SK-N-SH (cell line): ENCODE measurements around the gene AFAP1. TPM values are rescaled to one million over a fixed set of nuclear protein-coding genes. Genes with fewer than 3 reads are reported as not detected.

ENCODE experiments used
- CHD2 ChIP-seq: fragments of 150-350 bp; IDR thresholded peaks from 2 replicates; pipeline ENCODE4 v1.6.1; 2018; ENCODE audit warnings: low read length; ENCODE audit not compliant: partially characterized antibody
- EP300 ChIP-seq, 2 experiments: IDR thresholded peaks; 2 replicates each; pipeline versions ENCODE4 v1.4.0 to v1.6.1; 2012; ENCODE audit warnings: borderline replicate concordance in 1 of 2, low read depth in 1 of 2, low read length in 1 of 2
- EZH2phosphoT487 ChIP-seq: fragments of 200-600 bp; sonication (generic); IDR thresholded peaks from 2 replicates; pipeline ENCODE4 v1.6.1; 2017; ENCODE audit warnings: low read depth, mixed run types, mild to moderate bottlenecking, antibody characterized with exemption, moderate library complexity, borderline replicate concordance
- FOSL2 ChIP-seq: IDR thresholded peaks from 2 replicates; pipeline ENCODE4 v1.4.0; 2012; ENCODE audit warnings: low read depth, mild to moderate bottlenecking, moderate library complexity, borderline replicate concordance
- FOXJ3 ChIP-seq: sonication (generic); formaldehyde crosslinking; IDR thresholded peaks from 2 replicates; pipeline ENCODE4 v1.5.1; 2020; ENCODE audit warnings: mild to moderate bottlenecking, missing genetic modification reagents
- FOXM1 ChIP-seq: IDR thresholded peaks from 2 replicates; pipeline ENCODE4 v1.4.0; 2012; ENCODE audit warnings: low read depth, mild to moderate bottlenecking
- GABPA ChIP-seq: IDR thresholded peaks from 2 replicates; pipeline ENCODE4 v1.4.0; 2012; ENCODE audit warnings: low read depth, mild to moderate bottlenecking
- MAX ChIP-seq: IDR thresholded peaks from 2 replicates; pipeline ENCODE4 v1.4.0; 2012; ENCODE audit warnings: low read depth
- NFIC ChIP-seq: IDR thresholded peaks from 2 replicates; pipeline ENCODE4 v1.4.0; 2012; ENCODE audit warnings: borderline replicate concordance
- NRF1 ChIP-seq: IDR thresholded peaks from 2 replicates; pipeline ENCODE4 v1.6.1; 2012; ENCODE audit warnings: low read depth, mild to moderate bottlenecking, low read length
- PBX3 ChIP-seq: IDR thresholded peaks from 2 replicates; pipeline ENCODE4; 2012
- RAD21 ChIP-seq: IDR thresholded peaks from 2 replicates; pipeline ENCODE4 v1.6.1; 2012; ENCODE audit warnings: mild to moderate bottlenecking, low read length
- RFX5 ChIP-seq: IDR thresholded peaks from 2 replicates; pipeline ENCODE4 v1.6.1; 2012; ENCODE audit warnings: mild to moderate bottlenecking, improper control_type of control experiment, low read length
- RXRA ChIP-seq: IDR thresholded peaks from 2 replicates; pipeline ENCODE4 v1.4.0; 2012; ENCODE audit warnings: low read depth, mild to moderate bottlenecking, borderline replicate concordance
- SIN3A ChIP-seq: IDR thresholded peaks from 2 replicates; pipeline ENCODE4 v1.6.1; 2012; ENCODE audit warnings: low read depth, mild to moderate bottlenecking, low read length, moderate library complexity, borderline replicate concordance
- TAF1 ChIP-seq: IDR thresholded peaks from 2 replicates; pipeline ENCODE4 v1.6.1; 2012; ENCODE audit warnings: low read depth, mild to moderate bottlenecking, low read length, moderate library complexity, borderline replicate concordance
- polyA plus RNA-seq, 3 experiments: library from polyadenylated mRNA; depleted of rRNA; stranded (reverse); fragments of >200 nt; gene quantifications; 2 replicates each; pipeline ENCODE4 v1.2.3, GENCODE V29; 2012
- TF ChIP-seq, protein P1 (sequence below): IDR thresholded peaks from 2 replicates; pipeline ENCODE4 v1.6.1; 2012; ENCODE audit warnings: mild to moderate bottlenecking, low read depth, low read length, moderate library complexity

The AFAP1 gene
- polyA plus RNA-seq, 1 of the 3 experiments (the other 2 are of a cell fraction) = 67.9 TPM

DNA sequence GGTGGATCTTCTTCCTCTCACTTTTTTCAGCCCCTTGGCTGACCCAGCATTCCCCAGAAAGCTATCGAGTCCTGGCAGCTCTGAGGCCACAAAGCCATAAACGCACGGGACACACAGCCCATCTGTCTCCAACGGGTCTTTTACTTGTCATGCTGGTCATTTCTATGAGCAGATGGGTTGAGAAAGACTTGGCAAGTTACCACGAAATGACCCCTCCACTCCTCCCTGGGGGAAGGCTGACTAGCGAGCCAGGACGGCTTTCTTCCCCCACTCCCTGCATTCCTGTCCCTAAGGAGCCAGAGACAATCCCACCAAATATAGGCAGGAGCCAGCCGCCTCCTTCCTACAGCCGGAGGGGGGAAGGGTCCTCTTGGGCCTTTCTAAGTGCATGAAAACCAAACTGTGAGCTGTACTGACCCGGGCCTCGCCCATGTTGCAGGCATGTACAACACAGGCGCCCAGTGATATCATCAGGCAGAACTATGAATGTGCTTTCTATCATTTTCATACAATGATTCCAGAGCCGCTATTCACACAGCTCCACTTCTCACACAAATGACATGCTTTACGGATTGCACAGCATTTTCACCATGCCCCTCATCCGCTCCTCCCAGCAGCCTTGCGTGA, 28.6 kb downstream of the AFAP1 start (continued):
- TF ChIP-seq RXRA = no peak
- TF ChIP-seq SIN3A = no peak
- TF ChIP-seq FOXM1 = no peak
- no peak for TF ChIP-seq EP300 (IDR thresholded peaks at IDR 0.05; ENCODE audit: borderline replicate concordance in 1 of 2, low read depth in 1 of 2, low read length in 1 of 2)
- TF ChIP-seq PBX3 = no peak
- TF ChIP-seq MAX = no peak
- TF ChIP-seq GABPA = no peak
- TF ChIP-seq, protein P1, sequence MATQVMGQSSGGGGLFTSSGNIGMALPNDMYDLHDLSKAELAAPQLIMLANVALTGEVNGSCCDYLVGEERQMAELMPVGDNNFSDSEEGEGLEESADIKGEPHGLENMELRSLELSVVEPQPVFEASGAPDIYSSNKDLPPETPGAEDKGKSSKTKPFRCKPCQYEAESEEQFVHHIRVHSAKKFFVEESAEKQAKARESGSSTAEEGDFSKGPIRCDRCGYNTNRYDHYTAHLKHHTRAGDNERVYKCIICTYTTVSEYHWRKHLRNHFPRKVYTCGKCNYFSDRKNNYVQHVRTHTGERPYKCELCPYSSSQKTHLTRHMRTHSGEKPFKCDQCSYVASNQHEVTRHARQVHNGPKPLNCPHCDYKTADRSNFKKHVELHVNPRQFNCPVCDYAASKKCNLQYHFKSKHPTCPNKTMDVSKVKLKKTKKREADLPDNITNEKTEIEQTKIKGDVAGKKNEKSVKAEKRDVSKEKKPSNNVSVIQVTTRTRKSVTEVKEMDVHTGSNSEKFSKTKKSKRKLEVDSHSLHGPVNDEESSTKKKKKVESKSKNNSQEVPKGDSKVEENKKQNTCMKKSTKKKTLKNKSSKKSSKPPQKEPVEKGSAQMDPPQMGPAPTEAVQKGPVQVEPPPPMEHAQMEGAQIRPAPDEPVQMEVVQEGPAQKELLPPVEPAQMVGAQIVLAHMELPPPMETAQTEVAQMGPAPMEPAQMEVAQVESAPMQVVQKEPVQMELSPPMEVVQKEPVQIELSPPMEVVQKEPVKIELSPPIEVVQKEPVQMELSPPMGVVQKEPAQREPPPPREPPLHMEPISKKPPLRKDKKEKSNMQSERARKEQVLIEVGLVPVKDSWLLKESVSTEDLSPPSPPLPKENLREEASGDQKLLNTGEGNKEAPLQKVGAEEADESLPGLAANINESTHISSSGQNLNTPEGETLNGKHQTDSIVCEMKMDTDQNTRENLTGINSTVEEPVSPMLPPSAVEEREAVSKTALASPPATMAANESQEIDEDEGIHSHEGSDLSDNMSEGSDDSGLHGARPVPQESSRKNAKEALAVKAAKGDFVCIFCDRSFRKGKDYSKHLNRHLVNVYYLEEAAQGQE = no peak
- TF ChIP-seq NFIC = peak; percentile 13; the same call in 1 of the 2 replicates
- no peak for TF ChIP-seq TAF1
- no peak for TF ChIP-seq NRF1
- TF ChIP-seq RFX5 = no peak
- TF ChIP-seq EZH2phosphoT487 = no peak
- TF ChIP-seq FOXJ3 (CRISPR knock-in tag) = peak; percentile 33; the same call in 1 of the 2 replicates
- TF ChIP-seq CHD2 = no peak
- no peak for TF ChIP-seq FOSL2
- TF ChIP-seq RAD21 = no peak
